GM13977 (cell line): ENCODE results near the gene KARS1.
"Not testable (repeated sequence)": the region's sequence is repeated elsewhere in the genome, so short reads cannot be mapped to it uniquely, and the experiment has no call there.

ENCODE experiments used
- DNase-seq: peaks from one replicate; pipeline ENCODE4 v3.0.0; 2012; ENCODE audit warnings: low spot score
- in situ Hi-C: fragments of 300-500 bp; cut with MboI; formaldehyde crosslinking; loops from one replicate; pipeline ENCODE4 v1.12.0; 2022; ENCODE audit warnings: low sequenced_read_pairs, low pct_unique_long_range_greater_than_20kb, mixed read lengths, inconsistent platforms; ENCODE audit not compliant: unreplicated experiment
- TF ChIP-seq, protein P1 (sequence below): IDR thresholded peaks from 2 replicates; pipeline ENCODE4 v1.5.1; 2012; ENCODE audit warnings: mild to moderate bottlenecking, control low read depth; ENCODE audit not compliant: insufficient read depth; ENCODE audit errors: extremely low read depth, missing control alignments

Gene KARS1

DNA sequence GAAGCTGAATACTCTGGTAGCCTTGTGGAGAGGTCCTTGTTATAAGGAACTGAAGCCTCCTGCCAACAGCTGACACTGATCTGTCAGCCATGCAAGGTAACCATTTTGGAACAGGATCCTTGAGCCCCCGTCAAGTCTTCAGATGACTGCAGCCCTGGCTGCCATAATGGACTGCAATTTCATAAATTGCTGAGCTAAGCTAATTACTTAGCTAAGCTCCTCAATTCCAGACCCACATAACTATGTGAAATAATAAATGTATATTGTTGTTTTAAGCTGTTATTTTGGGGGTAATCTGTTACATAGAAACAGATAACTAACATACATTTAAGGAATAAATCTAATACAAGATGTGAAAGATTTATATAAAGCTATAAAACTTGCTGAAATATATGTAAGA is 41.0 kb downstream of the KARS1 start:
- TF ChIP-seq, protein P1, sequence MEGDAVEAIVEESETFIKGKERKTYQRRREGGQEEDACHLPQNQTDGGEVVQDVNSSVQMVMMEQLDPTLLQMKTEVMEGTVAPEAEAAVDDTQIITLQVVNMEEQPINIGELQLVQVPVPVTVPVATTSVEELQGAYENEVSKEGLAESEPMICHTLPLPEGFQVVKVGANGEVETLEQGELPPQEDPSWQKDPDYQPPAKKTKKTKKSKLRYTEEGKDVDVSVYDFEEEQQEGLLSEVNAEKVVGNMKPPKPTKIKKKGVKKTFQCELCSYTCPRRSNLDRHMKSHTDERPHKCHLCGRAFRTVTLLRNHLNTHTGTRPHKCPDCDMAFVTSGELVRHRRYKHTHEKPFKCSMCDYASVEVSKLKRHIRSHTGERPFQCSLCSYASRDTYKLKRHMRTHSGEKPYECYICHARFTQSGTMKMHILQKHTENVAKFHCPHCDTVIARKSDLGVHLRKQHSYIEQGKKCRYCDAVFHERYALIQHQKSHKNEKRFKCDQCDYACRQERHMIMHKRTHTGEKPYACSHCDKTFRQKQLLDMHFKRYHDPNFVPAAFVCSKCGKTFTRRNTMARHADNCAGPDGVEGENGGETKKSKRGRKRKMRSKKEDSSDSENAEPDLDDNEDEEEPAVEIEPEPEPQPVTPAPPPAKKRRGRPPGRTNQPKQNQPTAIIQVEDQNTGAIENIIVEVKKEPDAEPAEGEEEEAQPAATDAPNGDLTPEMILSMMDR = no peak
- in situ Hi-C loops = no loop called here
- no peak for DNase-seq

DNA sequence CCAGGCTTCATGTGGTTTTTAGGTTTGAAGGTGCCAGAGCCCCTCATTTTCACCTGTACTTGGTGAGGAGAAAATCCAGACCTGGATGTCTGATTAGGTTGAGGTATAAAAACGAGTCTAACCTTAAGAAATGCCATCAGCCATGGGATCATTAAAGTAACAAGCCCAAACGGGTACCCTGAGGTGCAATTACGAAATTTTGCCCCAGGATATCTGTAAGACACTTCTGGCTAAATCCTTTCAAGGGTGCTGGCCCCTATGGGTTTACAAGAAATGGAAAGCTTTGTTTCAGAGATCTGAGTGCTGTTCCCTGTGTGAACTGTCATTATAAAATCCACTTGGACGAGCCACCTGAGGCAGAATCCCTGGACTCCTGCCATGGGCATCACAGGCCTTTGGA is 44.2 kb downstream of the KARS1 start:
- TF ChIP-seq, protein P1 = no peak
- DNase-seq = no peak
- in situ Hi-C loops = no loop called here

DNA sequence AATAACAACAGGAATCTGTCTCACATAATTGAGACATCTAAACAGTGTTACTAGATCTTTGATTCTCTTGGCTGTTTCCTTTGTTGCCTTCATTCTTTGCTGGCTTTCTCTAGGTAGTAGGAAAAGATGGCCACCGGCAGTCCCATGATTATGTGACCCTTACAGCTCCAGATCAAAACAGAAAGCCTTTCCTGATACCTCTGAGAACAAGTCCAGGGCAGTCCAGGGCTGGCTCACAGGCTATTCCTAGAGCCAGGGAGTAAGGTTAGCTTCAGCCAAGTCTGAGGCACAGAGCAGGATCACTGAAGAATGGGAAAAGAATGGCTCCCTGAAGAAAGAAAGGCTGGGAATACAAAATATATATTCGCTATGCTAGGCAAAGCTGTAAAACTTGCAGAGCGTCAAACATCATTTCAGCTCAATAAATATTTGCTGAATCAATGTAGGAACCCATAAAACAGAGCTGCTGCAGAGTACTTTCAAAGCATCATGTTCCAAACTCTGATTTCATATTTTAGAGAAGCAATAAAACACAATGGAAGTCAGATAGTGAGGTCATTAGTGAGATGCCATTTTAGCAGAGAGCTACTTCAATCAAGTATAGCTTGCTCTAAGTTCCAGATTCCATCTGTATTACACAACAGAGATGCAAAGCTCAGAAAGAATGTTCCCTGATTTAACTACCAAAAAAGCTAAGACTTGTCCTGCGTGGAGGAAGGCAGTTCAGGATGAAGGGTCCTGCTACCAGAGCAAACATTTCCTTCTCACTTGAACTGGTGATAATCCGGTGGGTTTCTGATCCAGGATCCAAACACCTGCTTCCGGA is 47.8 kb downstream of the KARS1 start:
- TF ChIP-seq, protein P1 = no peak
- no peak for DNase-seq
- in situ Hi-C loops = no loop called here

DNA sequence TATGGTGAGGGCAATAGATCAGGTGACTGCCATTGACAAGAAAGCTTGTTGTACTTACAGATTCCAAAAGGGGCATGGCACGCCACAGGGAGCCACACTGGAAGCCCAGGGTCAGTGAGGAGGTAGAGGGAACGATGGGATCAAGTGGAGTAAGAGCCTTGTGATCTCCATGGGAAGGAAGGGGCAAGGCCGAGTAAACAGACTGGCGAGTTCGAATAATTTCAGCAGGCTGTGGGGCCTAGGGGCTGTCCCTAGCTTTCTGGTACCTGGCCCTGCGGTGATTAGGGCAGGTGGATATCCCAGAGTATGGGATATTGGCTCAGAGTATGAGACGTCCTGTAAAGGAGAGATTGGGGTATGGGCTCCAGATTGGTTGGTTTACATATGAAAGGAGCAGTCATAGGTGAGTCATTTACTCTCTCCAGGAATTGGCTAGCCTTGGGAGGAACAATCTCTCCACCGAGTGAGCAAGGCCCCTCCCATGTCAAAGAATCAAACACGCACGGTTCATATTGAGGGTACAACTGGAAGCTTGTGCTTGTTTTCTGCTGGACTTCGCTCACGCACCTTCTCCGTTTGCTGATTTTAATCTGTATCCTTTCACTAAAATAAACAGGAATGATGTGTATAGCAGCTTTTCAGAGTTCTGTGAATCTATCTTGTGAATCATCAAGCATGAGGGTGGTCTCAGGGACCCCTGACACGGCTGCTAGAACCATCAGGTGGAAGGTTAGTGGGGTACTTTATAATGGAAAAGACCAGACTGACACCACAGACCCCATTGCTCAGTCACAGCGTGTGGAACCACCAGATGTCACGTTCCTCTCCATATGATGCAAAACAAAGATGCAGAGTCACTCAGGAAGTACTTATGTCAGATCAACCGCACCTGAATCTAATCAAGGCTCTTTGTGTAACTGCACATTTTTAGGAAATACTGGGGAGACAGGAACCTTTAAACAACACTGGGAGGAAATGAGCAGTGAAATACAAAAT is 53.3 kb downstream of the KARS1 start:
- no peak for DNase-seq
- in situ Hi-C loops = no loop called here
- TF ChIP-seq, protein P1 = no peak

DNA sequence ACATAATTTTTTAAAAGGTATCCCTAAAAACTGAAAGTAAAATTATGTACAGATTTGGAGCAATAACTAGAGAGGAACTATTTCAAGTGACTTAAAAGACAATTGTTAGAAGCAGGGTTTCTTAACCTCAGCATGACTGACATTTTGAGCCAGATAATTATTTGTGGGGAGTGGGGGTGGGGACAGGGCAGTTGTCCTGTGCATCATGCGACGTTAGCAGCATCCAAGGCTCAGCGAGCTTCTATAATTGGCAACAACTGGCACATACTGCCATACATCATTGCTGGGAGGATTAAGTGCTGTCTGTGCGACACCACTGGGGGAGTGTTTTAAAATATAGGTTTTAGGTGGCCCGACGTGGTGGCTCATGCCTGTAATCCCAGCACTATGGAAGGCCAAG is 54.2 kb downstream of the KARS1 start:
- DNase-seq = no peak
- in situ Hi-C loops = no loop called here
- TF ChIP-seq, protein P1 = no peak

DNA sequence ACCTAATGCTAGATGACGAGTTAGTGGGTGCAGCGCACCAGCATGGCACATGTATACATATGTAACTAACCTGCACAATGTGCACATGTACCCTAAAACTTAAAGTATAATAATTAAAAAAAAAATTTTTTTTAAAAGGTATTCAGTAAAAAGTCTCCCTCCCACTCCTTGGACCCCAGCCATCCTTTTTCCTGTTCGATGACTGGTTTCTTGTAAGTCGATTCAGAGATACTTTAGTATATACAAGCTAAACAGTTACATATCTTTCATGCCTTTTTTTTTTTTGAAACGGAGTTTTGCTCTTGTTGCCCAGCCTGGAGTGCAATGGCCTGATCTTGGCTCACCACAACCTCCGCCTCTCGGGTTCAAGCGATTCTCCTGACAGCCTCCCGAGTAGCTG is 55.5 kb downstream of the KARS1 start:
- DNase-seq, in situ Hi-C loops: not testable (repeated sequence)
